Smooth muscle cell of the pulmonary artery (primary cell): ENCODE data around the gene FOXG1. TPM values are rescaled to one million over a fixed set of nuclear protein-coding genes. Genes with fewer than 3 reads are reported as not detected.

Experiments
- total RNA-seq: library from RNA; depleted of rRNA; stranded (reverse); fragments of >200 nt; gene quantifications from 2 replicates; pipeline ENCODE4 v1.2.3, GENCODE V29; 2014

FOXG1 gene
- total RNA-seq, result 0.76 and 1.6 TPM in 2 replicates

DNA sequence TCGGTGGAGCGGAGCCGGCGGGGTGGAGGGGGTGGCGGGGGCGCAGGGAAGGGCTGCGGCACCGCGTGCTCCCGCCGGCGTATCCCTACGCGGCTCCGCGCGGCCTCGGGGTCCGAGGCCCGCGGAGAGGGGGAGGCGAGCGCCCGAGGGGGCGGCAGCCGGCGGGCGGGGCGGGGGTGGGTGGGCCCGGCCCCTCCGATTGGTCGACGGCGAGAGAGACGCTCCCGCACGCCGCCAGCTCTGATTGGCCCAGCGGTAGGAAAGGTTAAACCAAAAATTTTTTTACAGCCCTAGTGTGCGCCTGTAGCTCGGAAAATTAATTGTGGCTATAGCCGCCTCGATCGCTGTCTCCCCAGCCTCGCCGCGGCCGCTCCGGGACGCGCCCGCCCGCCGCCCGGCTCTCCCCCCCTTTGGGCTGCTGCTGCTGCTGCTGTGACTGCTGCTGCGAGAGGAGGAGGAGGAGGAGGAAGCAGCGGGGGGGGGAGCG, at the start of gene FOXG1:
FOXG1 (plus strand) TSS at position 319 of the 487 bp plus-strand sequence. CDS start 493 bp downstream, outside the sequence.

